H9 (cell line): ENCODE measurements around the gene TMEM140. TPM values are rescaled to one million over a fixed set of nuclear protein-coding genes. Genes with fewer than 3 reads are reported as not detected.

Source experiments
- DNase-seq: peaks from one replicate; pipeline ENCODE4 v3.0.0-alpha.2; 2017
- H2AFZ ChIP-seq: one replicate; pipeline ENCODE4 v1.6.1; 2013; ENCODE audit warnings: mild to moderate bottlenecking, low read length, control low read depth, moderate library complexity
- H2AK5ac ChIP-seq: 2 replicates; pipeline ENCODE4 v1.6.1; 2013; ENCODE audit warnings: low read length, control low read depth, mixed read lengths; ENCODE audit not compliant: insufficient read length
- H2BK120ac ChIP-seq: one replicate; pipeline ENCODE4 v1.6.1; 2013; ENCODE audit warnings: low read depth, mild to moderate bottlenecking, low read length, control low read depth, inconsistent platforms; ENCODE audit not compliant: poor library complexity, severe bottlenecking
- H2BK12ac ChIP-seq: 2 replicates; pipeline ENCODE4 v1.6.1; 2013; ENCODE audit warnings: low read length, control low read depth, mixed read lengths, low read depth; ENCODE audit not compliant: insufficient read length
- H2BK15ac ChIP-seq: 2 replicates; pipeline ENCODE4 v1.6.1; 2013; ENCODE audit warnings: low read depth, low read length, control low read depth
- H2BK20ac ChIP-seq: one replicate; pipeline ENCODE4 v1.6.1; 2013; ENCODE audit warnings: low read depth, mild to moderate bottlenecking, low read length, control low read depth, inconsistent platforms; ENCODE audit not compliant: poor library complexity, severe bottlenecking
- H2BK5ac ChIP-seq: 2 replicates; pipeline ENCODE4 v1.6.1; 2013; ENCODE audit warnings: low read length, control low read depth, mixed read lengths; ENCODE audit not compliant: insufficient read length
- H3K14ac ChIP-seq: 2 replicates; pipeline ENCODE4 v1.6.1; 2013; ENCODE audit warnings: low read length, control low read depth; ENCODE audit not compliant: insufficient read depth
- H3K18ac ChIP-seq: 2 replicates; pipeline ENCODE4 v1.6.1; 2013; ENCODE audit warnings: low read depth, mild to moderate bottlenecking, mixed read lengths, low read length, control low read depth; ENCODE audit not compliant: insufficient read length
- H3K23ac ChIP-seq: 2 replicates; pipeline ENCODE4 v1.6.1; 2013; ENCODE audit warnings: low read length, control low read depth, mixed read lengths, low read depth; ENCODE audit not compliant: insufficient read length
- H3K23me2 ChIP-seq: 2 replicates; pipeline ENCODE4 v1.6.1; 2013; ENCODE audit warnings: low read depth, mild to moderate bottlenecking, mixed read lengths, low read length, control low read depth; ENCODE audit not compliant: insufficient read length, poor library complexity, severe bottlenecking
- H3K27ac ChIP-seq: 2 replicates; pipeline ENCODE4 v1.5.1; 2013; ENCODE audit warnings: low read length, control low read depth, mixed read lengths, low read depth; ENCODE audit not compliant: insufficient read length
- H3K27me3 ChIP-seq: 2 replicates; pipeline ENCODE4 v1.6.1; 2013; ENCODE audit warnings: low read length, control low read depth, inconsistent platforms; ENCODE audit not compliant: insufficient read depth
- H3K4ac ChIP-seq: 2 replicates; pipeline ENCODE4 v1.6.1; 2013; ENCODE audit warnings: low read depth, mild to moderate bottlenecking, control low read depth, inconsistent platforms, low read length, moderate library complexity
- H3K4me1 ChIP-seq: 2 replicates; pipeline ENCODE4 v1.6.1; 2013; ENCODE audit warnings: low read length, control low read depth, inconsistent platforms; ENCODE audit not compliant: insufficient read depth
- H3K4me2 ChIP-seq: 2 replicates; pipeline ENCODE4 v1.6.1; 2013; ENCODE audit warnings: low read length, control low read depth, mixed read lengths; ENCODE audit not compliant: insufficient read length, insufficient read depth
- H3K56ac ChIP-seq: 2 replicates; pipeline ENCODE4 v1.6.1; 2013; ENCODE audit warnings: low read depth, mild to moderate bottlenecking, mixed read lengths, low read length, control low read depth; ENCODE audit not compliant: insufficient read length
- H3K79me1 ChIP-seq: 2 replicates; pipeline ENCODE4 v1.6.1; 2013; ENCODE audit warnings: low read depth, mild to moderate bottlenecking, moderate library complexity, low read length, control low read depth, inconsistent platforms; ENCODE audit not compliant: insufficient read depth, poor library complexity, severe bottlenecking
- H3K79me2 ChIP-seq: 2 replicates; pipeline ENCODE4 v1.6.1; 2013; ENCODE audit warnings: low read length, control low read depth, inconsistent platforms; ENCODE audit not compliant: insufficient read depth
- H3K9ac ChIP-seq: 2 replicates; pipeline ENCODE4 v1.6.1; 2013; ENCODE audit warnings: low read length, control low read depth, mixed read lengths; ENCODE audit not compliant: insufficient read length; ENCODE audit errors: extremely low read depth
- H3K9me3 ChIP-seq: one replicate; pipeline ENCODE4 v1.6.1; 2013; ENCODE audit warnings: low read depth, low read length, inconsistent platforms; ENCODE audit not compliant: control insufficient read depth
- H3T11ph ChIP-seq: one replicate; pipeline ENCODE4 v1.6.1; 2013; ENCODE audit warnings: mild to moderate bottlenecking, low read length, control low read depth, inconsistent platforms
- H4K20me1 ChIP-seq: one replicate; pipeline ENCODE4 v1.6.1; 2013; ENCODE audit not compliant: control insufficient read depth, insufficient read length, insufficient read depth
- H4K5ac ChIP-seq: 2 replicates; pipeline ENCODE4 v1.6.1; 2013; ENCODE audit warnings: low read depth, mild to moderate bottlenecking, mixed read lengths, low read length, control low read depth; ENCODE audit not compliant: insufficient read length
- H4K8ac ChIP-seq: replicated peaks from 2 replicates; pipeline ENCODE4 v1.6.1; 2013; ENCODE audit warnings: low read length, control low read depth, mixed read lengths, low read depth; ENCODE audit not compliant: insufficient read length
- H4K91ac ChIP-seq: 2 replicates; pipeline ENCODE4 v1.6.1; 2013; ENCODE audit warnings: low read depth, mild to moderate bottlenecking, moderate library complexity, mixed read lengths, low read length, control low read depth; ENCODE audit not compliant: insufficient read length
- H3K27ac Mint-ChIP-seq, 3 experiments: 2 replicates in 2 of 3; 3 replicates in 1 of 3; pipeline ENCODE4 v1.8.0; 2020 to 2021; ENCODE audit warnings: mixed read lengths in 3 of 3, mild to moderate bottlenecking in 1 of 3, moderate library complexity in 1 of 3
- H3K27me3 Mint-ChIP-seq: 2 replicates; pipeline ENCODE4 v1.8.0; 2021; ENCODE audit warnings: low read depth, mild to moderate bottlenecking, moderate library complexity, mixed read lengths
- H3K36me3 Mint-ChIP-seq, 3 experiments: 2 replicates in 2 of 3; 3 replicates in 1 of 3; pipeline ENCODE4 v1.8.0; 2020 to 2021; ENCODE audit warnings: low read depth in 3 of 3, mixed read lengths in 3 of 3; ENCODE audit not compliant: insufficient read depth in 1 of 3
- H3K4me1 Mint-ChIP-seq, 2 experiments: 2 replicates each; pipeline ENCODE4 v1.8.0; 2020; ENCODE audit warnings: mixed read lengths in 2 of 2
- H3K4me3 Mint-ChIP-seq, 2 experiments: 2 replicates in 1 of 2; 3 replicates in 1 of 2; pipeline ENCODE4 v1.8.0; 2020 to 2021; ENCODE audit warnings: mild to moderate bottlenecking in 2 of 2, mixed read lengths in 2 of 2, moderate library complexity in 1 of 2
- H3K9me3 Mint-ChIP-seq, 2 experiments: 2 replicates in 1 of 2; 3 replicates in 1 of 2; pipeline ENCODE4 v1.8.0; 2020; ENCODE audit warnings: mild to moderate bottlenecking in 2 of 2, mixed read lengths in 2 of 2, moderate library complexity in 1 of 2
- WGBS: extraction: QIAGEN DNeasy Blood & Tissue Kit; methylation state at CpG from one replicate; pipeline ENCODE4 v1.1.7; 2013; ENCODE audit warnings: missing lambda C conversion rate, low lambda C conversion rate, mixed read lengths; ENCODE audit not compliant: insufficient read length; ENCODE audit errors: extremely low coverage; 5-methylcytosine and 5-hydroxymethylcytosine counted together
- total RNA-seq: library from RNA; stranded (reverse); gene quantifications from 2 replicates; pipeline ENCODE4 v1.2.1, GENCODE V29; 2021
- TF ChIP-seq, protein P1 (sequence below): fragments of 200-600 bp; sonication (generic); conservative IDR thresholded peaks from 3 replicates; pipeline ENCODE4 v1.8.0; 2021; ENCODE audit warnings: antibody characterized with exemption, mild to moderate bottlenecking

Gene TMEM140
- total RNA-seq, 1 experiment from 2014 or later: not detected

DNA sequence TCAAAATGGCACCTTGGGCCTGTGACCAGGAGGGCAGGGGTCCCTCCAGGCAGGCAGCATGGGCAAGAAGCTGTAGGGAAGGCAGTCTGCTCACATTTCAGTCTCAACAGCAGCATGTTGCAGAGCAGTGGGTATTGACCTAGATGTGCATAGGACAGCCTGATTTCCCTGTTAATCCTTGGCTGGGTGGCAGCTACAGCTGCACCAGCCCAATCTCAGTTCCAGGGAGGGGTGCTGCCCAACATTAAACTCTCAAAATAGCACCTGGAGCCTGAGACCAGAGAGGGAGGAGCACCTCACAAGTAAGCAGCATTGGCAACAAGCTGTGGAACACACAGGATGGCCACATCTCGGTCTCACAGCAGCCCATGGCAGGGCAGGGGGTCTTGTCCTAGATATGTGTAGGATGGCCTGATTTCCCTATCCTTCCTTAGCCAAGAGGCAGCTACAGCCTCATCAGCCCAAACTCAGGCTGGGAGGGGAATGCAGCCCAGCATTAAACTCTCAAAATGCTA is 10.3 kb downstream of the TMEM140 start:
- H3K36me3 Mint-ChIP-seq: peaks cover 43 to 78% (median 70%) of the 10 kb centered on the region in 3 experiments
- H4K5ac ChIP-seq: no peak overlapping the region
- H3K4me3 Mint-ChIP-seq: no peak overlapping the region

More for the DNA sequence above, 10.3 kb downstream of the TMEM140 start:
- Histone ChIP-seq H2BK5ac (no peak overlapping the region), H3K4me1 (peaks cover 4% of the 10 kb centered on the region; the same call in 1 of the 2 replicates), H3K79me1 (no peaks in the 10 kb centered on the region), H3K4me2 (no peak overlapping the region), H2AK5ac (no peak overlapping the region), H3T11ph (no peak overlapping the region), H3K79me2 (no peaks in the 10 kb centered on the region), H2BK20ac (no peak overlapping the region), H3K27me3 (no peaks in the 10 kb centered on the region), H3K27ac (no peak overlapping the region), H2BK15ac (no peak overlapping the region), H3K9me3 (no peaks in the 10 kb centered on the region), H4K20me1 (no peaks in the 10 kb centered on the region), H3K9ac (no peak overlapping the region), H3K14ac (no peak overlapping the region; the same call in 1 of the 2 replicates), H3K4ac (no peak overlapping the region), H4K8ac (no peak overlapping the region), H3K56ac (no peak overlapping the region), H2BK120ac (no peak overlapping the region), H2BK12ac (no peak overlapping the region), H3K18ac (no peak overlapping the region), H3K23ac (no peak overlapping the region), H2AFZ (no peak overlapping the region), H3K23me2 (no peaks in the 10 kb centered on the region), H4K91ac (no peak overlapping the region)
- no peak for DNase-seq
- Mint-ChIP-seq H3K4me1 (peaks cover 12 to 21% of the 10 kb centered on the region in 2 experiments), H3K9me3 (peaks cover 57 to 62% of the 10 kb centered on the region in 2 experiments), H3K27me3 (peaks cover 5% of the 10 kb centered on the region), H3K27ac (no peak overlapping the region)
- no CpG with 5 or more reads among the region's 1 CpG for WGBS
- TF ChIP-seq, protein P1, sequence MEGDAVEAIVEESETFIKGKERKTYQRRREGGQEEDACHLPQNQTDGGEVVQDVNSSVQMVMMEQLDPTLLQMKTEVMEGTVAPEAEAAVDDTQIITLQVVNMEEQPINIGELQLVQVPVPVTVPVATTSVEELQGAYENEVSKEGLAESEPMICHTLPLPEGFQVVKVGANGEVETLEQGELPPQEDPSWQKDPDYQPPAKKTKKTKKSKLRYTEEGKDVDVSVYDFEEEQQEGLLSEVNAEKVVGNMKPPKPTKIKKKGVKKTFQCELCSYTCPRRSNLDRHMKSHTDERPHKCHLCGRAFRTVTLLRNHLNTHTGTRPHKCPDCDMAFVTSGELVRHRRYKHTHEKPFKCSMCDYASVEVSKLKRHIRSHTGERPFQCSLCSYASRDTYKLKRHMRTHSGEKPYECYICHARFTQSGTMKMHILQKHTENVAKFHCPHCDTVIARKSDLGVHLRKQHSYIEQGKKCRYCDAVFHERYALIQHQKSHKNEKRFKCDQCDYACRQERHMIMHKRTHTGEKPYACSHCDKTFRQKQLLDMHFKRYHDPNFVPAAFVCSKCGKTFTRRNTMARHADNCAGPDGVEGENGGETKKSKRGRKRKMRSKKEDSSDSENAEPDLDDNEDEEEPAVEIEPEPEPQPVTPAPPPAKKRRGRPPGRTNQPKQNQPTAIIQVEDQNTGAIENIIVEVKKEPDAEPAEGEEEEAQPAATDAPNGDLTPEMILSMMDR: no peak
